Endothelial cell (in vitro differentiated cells): ENCODE measurements around the gene NAP1L4. TPM values are rescaled to one million over a fixed set of nuclear protein-coding genes. Genes with fewer than 3 reads are reported as not detected.

Experiments
- DNase-seq: peaks from one replicate; pipeline ENCODE4 v3.0.0; 2021; ENCODE audit warnings: low spot score
- H3K27ac Mint-ChIP-seq: one replicate; pipeline ENCODE4 v1.8.0; 2021; ENCODE audit warnings: mixed read lengths, inconsistent platforms; ENCODE audit not compliant: unreplicated experiment
- H3K27me3 Mint-ChIP-seq: one replicate; pipeline ENCODE4 v1.8.0; 2021; ENCODE audit warnings: mild to moderate bottlenecking, moderate library complexity, mixed read lengths, inconsistent platforms; ENCODE audit not compliant: unreplicated experiment
- H3K36me3 Mint-ChIP-seq: one replicate; pipeline ENCODE4 v1.8.0; 2021; ENCODE audit warnings: mild to moderate bottlenecking, low read depth, mixed read lengths, inconsistent platforms; ENCODE audit not compliant: unreplicated experiment
- H3K4me1 Mint-ChIP-seq: one replicate; pipeline ENCODE4 v1.8.0; 2021; ENCODE audit warnings: mild to moderate bottlenecking, mixed read lengths, inconsistent platforms; ENCODE audit not compliant: unreplicated experiment
- H3K4me3 Mint-ChIP-seq: one replicate; pipeline ENCODE4 v1.8.0; 2021; ENCODE audit warnings: mild to moderate bottlenecking, mixed read lengths, inconsistent platforms; ENCODE audit not compliant: unreplicated experiment
- H3K9me3 Mint-ChIP-seq: one replicate; pipeline ENCODE4 v1.8.0; 2021; ENCODE audit warnings: mixed read lengths, inconsistent platforms; ENCODE audit not compliant: unreplicated experiment
- total RNA-seq: library from RNA; stranded (reverse); fragmentation: NEBNext Ultra II Directional; extraction: Animal tissue kit (Norgen Biotek cat#: 25700); gene quantifications from one replicate; pipeline ENCODE4 v1.2.1, GENCODE V29; 2021; ENCODE audit not compliant: unreplicated experiment
- TF ChIP-seq, protein P1 (sequence below): fragments of 200-600 bp; sonication (generic); IDR thresholded peaks from one replicate; pipeline ENCODE4 v1.5.0; 2021; ENCODE audit warnings: antibody characterized with exemption; ENCODE audit not compliant: unreplicated experiment

The NAP1L4 gene
- total RNA-seq, 1 donor from 2014 or later: 148 TPM

DNA sequence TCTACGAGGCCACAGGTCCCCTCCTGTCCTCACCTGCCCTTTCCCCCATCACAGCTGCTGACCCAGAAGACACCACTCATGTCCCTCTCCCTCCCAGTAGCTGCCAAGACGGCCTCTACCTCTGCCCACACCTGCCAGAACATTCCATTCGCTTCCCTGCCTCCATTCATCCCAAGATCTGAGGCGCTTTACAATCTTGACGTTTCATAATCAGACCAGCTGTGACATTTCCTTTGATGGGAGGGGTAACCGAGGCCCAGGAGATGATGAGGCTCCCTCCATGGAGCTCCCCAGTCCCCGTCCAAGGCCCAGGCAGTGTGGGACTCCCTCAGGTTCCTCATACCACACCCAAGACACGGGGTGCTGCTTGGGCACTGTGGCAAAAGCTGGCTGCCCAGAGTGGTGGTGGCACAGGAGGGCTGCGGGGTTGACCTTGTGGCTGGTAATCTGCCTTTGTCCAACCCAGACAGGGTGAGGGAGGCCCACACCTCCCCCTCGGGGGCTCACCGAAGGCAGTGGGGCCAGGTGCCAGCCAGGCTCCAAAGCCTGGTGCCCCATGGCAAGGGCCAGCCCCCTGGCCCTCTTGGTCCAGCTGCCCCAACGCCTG, 80.2 kb downstream of the NAP1L4 start:
- H3K9me3 Mint-ChIP-seq: no peaks in the 10 kb centered on the region
- H3K36me3 Mint-ChIP-seq: no peaks in the 10 kb centered on the region
- TF ChIP-seq, protein P1, sequence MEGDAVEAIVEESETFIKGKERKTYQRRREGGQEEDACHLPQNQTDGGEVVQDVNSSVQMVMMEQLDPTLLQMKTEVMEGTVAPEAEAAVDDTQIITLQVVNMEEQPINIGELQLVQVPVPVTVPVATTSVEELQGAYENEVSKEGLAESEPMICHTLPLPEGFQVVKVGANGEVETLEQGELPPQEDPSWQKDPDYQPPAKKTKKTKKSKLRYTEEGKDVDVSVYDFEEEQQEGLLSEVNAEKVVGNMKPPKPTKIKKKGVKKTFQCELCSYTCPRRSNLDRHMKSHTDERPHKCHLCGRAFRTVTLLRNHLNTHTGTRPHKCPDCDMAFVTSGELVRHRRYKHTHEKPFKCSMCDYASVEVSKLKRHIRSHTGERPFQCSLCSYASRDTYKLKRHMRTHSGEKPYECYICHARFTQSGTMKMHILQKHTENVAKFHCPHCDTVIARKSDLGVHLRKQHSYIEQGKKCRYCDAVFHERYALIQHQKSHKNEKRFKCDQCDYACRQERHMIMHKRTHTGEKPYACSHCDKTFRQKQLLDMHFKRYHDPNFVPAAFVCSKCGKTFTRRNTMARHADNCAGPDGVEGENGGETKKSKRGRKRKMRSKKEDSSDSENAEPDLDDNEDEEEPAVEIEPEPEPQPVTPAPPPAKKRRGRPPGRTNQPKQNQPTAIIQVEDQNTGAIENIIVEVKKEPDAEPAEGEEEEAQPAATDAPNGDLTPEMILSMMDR: no peak
- peaks cover 11% of the 10 kb centered on the region for H3K27me3 Mint-ChIP-seq
- no peaks in the 10 kb centered on the region for H3K4me1 Mint-ChIP-seq
- no peak overlapping the region for H3K4me3 Mint-ChIP-seq
- no peak overlapping the region for H3K27ac Mint-ChIP-seq
- DNase-seq: no peak

DNA sequence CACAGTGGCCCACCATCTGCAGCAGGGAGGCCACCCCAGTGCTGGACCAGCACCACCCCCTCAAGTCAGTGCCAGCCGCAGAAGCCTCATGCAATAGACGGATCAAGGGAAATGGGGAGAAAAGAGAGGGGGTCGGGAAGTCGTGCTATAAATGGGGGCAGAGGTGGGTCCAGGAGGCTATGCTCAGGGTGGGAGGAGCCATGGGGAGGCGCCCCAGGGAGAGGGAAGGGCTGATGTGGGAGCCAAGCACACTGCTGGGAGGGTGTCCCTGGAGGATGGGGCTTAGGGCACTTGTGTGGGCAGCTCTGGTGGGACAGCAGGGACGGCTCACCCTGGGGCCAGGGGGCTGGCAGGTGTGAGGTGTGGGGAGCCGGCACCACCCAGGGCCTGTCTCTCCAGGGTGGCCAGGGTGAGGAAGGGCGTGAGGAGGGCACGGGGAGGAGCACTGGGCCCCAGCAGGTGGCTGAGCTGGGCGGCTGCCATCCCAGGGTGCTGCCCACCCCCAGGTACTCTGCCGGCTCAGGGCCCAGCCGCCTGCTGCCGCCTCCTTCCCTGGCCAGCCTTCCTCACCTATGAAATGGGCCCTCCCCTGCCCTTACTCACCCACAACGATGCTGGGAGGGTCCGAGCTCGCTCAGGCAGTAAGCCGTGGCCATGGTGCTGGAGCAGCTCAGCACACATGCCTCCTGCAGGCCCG, 80.9 kb downstream of the NAP1L4 start:
- TF ChIP-seq, protein P1: no peak
- no peak overlapping the region for H3K4me3 Mint-ChIP-seq
- no peak overlapping the region for H3K27ac Mint-ChIP-seq
- DNase-seq: no peak
- H3K4me1 Mint-ChIP-seq: no peaks in the 10 kb centered on the region
- no peaks in the 10 kb centered on the region for H3K36me3 Mint-ChIP-seq
- H3K27me3 Mint-ChIP-seq: peaks cover 11% of the 10 kb centered on the region
- H3K9me3 Mint-ChIP-seq: no peaks in the 10 kb centered on the region

DNA sequence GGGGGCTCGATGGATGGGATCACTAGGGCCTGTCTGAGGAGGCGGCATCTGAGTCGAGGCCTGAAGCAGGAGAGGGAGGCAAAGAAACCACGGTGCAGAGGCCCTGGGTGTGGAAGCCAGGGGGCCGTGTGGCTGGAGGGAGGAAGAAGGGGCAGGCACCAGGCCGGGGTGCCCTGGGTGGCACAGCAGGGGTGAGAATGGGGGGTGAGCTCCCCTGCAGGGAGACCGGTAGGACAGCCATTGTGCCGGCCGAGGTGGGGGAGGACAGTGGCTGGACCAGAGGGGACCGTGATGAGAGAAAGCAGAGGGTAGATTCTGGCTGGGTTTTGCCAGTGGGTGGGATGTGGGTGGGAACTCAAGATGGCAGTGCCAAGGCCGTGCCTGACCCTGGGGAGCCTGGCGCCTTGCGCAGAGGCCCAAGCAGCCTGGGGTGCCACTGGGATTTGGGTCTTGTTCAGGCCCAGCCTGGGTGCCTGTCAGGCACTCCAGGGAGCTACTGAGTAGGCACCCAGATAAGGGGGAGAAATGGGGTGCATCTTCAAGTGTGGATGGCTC, 81.7 kb downstream of the NAP1L4 start:
- H3K27ac Mint-ChIP-seq: no peak overlapping the region
- no peaks in the 10 kb centered on the region for H3K36me3 Mint-ChIP-seq
- TF ChIP-seq, protein P1: no peak
- no peaks in the 10 kb centered on the region for H3K4me1 Mint-ChIP-seq
- H3K9me3 Mint-ChIP-seq: peaks cover 3% of the 10 kb centered on the region
- no peak for DNase-seq
- peaks cover 12% of the 10 kb centered on the region for H3K27me3 Mint-ChIP-seq
- no peak overlapping the region for H3K4me3 Mint-ChIP-seq

DNA sequence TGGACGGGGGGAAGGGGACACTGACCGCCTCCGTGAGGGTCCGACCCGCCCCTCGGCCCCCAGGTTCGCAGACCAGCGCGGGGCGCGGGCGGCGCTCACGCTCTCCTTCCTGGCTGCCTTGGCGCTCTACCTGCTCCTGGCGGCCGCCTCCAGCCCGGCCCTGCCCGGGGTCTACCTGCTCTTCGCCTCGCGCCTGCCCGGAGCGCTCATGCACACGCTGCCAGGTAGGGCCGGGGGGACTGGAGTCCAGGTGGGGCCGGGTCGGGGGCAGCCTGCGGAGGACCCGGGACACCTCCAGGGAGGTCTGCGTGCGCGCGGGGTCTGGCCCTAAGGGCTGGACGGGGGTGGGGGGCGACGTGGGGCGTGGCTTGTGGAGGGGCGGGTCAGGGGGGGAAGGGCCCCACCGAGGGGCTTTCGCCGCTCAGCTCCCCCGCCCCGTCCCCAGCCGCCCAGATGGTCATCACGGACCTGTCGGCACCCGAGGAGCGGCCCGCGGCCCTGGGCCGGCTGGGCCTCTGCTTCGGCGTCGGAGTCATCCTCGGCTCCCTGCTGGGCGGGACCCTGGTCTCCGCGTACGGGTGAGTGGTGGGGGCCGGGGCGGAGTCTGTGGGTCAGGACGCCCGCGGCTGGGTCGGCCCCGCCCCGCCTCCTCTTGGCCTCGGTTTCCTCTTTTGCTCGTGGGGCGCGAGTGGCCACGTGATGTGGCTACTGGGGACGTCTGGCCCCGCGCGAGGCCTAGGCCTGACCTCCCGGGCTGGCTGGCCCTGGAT, 82.8 kb downstream of the NAP1L4 start:
- Mint-ChIP-seq H3K27me3 (peaks cover 14% of the 10 kb centered on the region), H3K4me1 (no peaks in the 10 kb centered on the region), H3K36me3 (no peaks in the 10 kb centered on the region), H3K9me3 (peaks cover 4% of the 10 kb centered on the region), H3K4me3 (no peak overlapping the region), H3K27ac (no peak overlapping the region)
- no peak for DNase-seq
- TF ChIP-seq, protein P1: no peak
